Measurements from ENCODE around the gene MIER3. TPM values are rescaled to one million over a fixed set of nuclear protein-coding genes. Genes with fewer than 3 reads are reported as not detected.

Gene MIER3
- total and polyA plus RNA-seq, 9 of the 15 experiments (the other 6 are each of a cell fraction or from before 2014, with no cell fraction given): 4.1 to 29.3 (median 13.0) TPM

GRCh38 chr5:56951126-56951945, 587 bp downstream of the MIER3 start (continued):
- TF ChIP-seq MNT (conservative IDR thresholded peaks at IDR 0.05): no peak
- peak in 1 of 2 experiments; percentile 36; a peak in 1 of 4 replicates for TF ChIP-seq MAZ (CRISPR knock-in tag; conservative IDR thresholded peaks at IDR 0.05 in 1 of 2, IDR thresholded peaks at IDR 0.05 in 1 of 2)
- TF ChIP-seq SAP30 (IDR thresholded peaks at IDR 0.05; ENCODE audit: borderline replicate concordance, insufficient read depth, low read depth, low read length, poor library complexity, severe bottlenecking): peak; percentile 52
- TF ChIP-seq GABPB1 (CRISPR knock-in tag; IDR thresholded peaks at IDR 0.05): 0 out of 2 replicates have a peak, but pooled peaks have one; percentile 15
- TF ChIP-seq, protein P1, sequence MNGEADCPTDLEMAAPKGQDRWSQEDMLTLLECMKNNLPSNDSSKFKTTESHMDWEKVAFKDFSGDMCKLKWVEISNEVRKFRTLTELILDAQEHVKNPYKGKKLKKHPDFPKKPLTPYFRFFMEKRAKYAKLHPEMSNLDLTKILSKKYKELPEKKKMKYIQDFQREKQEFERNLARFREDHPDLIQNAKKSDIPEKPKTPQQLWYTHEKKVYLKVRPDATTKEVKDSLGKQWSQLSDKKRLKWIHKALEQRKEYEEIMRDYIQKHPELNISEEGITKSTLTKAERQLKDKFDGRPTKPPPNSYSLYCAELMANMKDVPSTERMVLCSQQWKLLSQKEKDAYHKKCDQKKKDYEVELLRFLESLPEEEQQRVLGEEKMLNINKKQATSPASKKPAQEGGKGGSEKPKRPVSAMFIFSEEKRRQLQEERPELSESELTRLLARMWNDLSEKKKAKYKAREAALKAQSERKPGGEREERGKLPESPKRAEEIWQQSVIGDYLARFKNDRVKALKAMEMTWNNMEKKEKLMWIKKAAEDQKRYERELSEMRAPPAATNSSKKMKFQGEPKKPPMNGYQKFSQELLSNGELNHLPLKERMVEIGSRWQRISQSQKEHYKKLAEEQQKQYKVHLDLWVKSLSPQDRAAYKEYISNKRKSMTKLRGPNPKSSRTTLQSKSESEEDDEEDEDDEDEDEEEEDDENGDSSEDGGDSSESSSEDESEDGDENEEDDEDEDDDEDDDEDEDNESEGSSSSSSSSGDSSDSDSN (IDR thresholded peaks at IDR 0.05; ENCODE audit: borderline replicate concordance in 1 of 2, low read depth in 2 of 2, low read length in 2 of 2): peak in 1 of 2 experiments; percentile 48; a peak in 2 of 4 replicates
- peak; percentile 75 for TF ChIP-seq VEZF1 (CRISPR knock-in tag; IDR thresholded peaks at IDR 0.05)
- TF ChIP-seq ZNF592 (IDR thresholded peaks at IDR 0.05): no peak
